Ishikawa (cell line): Measurements from ENCODE around the gene SLC44A1.

Experiments used
- CEBPB ChIP-seq: IDR thresholded peaks from 2 replicates; pipeline ENCODE4 v1.6.1; 2012
- CREB1 ChIP-seq: IDR thresholded peaks from 2 replicates; pipeline ENCODE4 v1.6.1; 2012; ENCODE audit warnings: low read depth
- EGR1 ChIP-seq: IDR thresholded peaks from 2 replicates; pipeline ENCODE4 v1.6.1; 2012
- EP300 ChIP-seq: IDR thresholded peaks from 2 replicates; pipeline ENCODE4 v1.6.1; 2012; ENCODE audit warnings: borderline replicate concordance
- FOXM1 ChIP-seq: IDR thresholded peaks from 2 replicates; pipeline ENCODE4 v1.6.1; 2012; ENCODE audit warnings: low read depth, borderline replicate concordance
- MAX ChIP-seq: IDR thresholded peaks from 2 replicates; pipeline ENCODE4 v1.6.1; 2012
- NFIC ChIP-seq: IDR thresholded peaks from 2 replicates; pipeline ENCODE4 v1.6.1; 2012
- RAD21 ChIP-seq: IDR thresholded peaks from 2 replicates; pipeline ENCODE4 v1.6.1; 2012; ENCODE audit warnings: low read depth
- TAF1 ChIP-seq: IDR thresholded peaks from 2 replicates; pipeline ENCODE4 v1.6.1; 2012; ENCODE audit warnings: low read depth, mild to moderate bottlenecking
- TCF12 ChIP-seq: IDR thresholded peaks from 2 replicates; pipeline ENCODE4 v1.6.1; 2012; ENCODE audit warnings: low read depth
- TEAD4 ChIP-seq: IDR thresholded peaks from 2 replicates; pipeline ENCODE4 v1.6.1; 2012
- USF1 ChIP-seq: IDR thresholded peaks from 2 replicates; pipeline ENCODE4 v1.6.1; 2012
- YY1 ChIP-seq: IDR thresholded peaks from 2 replicates; pipeline ENCODE4 v1.6.1; 2012; ENCODE audit warnings: low read depth
- ZBTB7A ChIP-seq: IDR thresholded peaks from 2 replicates; pipeline ENCODE4 v1.6.1; 2012; ENCODE audit warnings: low read depth
- TF ChIP-seq, protein P1 (sequence below): IDR thresholded peaks from 2 replicates; pipeline ENCODE4 v1.6.1; 2012; ENCODE audit warnings: low read depth, mild to moderate bottlenecking

SLC44A1 gene

DNA sequence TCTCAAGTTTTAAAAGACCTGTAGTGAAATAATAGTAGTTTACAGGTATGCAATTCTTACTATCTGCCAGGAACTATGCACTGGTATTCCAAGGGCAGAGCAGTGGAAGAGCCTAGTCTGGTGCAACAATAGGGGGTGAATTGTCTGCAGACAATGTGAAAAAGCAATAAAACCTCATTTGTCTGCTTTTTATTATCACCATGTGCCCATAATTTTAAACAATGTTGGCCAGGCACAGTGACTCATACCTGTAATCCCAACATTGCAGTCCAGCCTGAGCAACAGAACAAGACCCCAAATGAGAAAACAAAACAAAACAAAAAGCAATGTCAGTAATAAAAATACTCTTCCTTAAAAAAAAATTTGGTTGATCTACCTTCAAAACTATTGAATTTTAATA, 12.2 kb upstream of the SLC44A1 start:
- no peak for TF ChIP-seq TEAD4
- no peak for TF ChIP-seq FOXM1
- TF ChIP-seq RAD21: no peak
- TF ChIP-seq MAX: no peak
- no peak for TF ChIP-seq EGR1
- TF ChIP-seq TCF12: no peak
- no peak for TF ChIP-seq CEBPB
- no peak for TF ChIP-seq YY1
- no peak for TF ChIP-seq NFIC

GRCh38 chr9:105233873-105234272, 10.6 kb upstream of the SLC44A1 start:
- TF ChIP-seq EP300 (no peak), TCF12 (no peak), NFIC (0 out of 2 replicates have a peak, but pooled peaks have one; percentile 12), YY1 (no peak)

DNA sequence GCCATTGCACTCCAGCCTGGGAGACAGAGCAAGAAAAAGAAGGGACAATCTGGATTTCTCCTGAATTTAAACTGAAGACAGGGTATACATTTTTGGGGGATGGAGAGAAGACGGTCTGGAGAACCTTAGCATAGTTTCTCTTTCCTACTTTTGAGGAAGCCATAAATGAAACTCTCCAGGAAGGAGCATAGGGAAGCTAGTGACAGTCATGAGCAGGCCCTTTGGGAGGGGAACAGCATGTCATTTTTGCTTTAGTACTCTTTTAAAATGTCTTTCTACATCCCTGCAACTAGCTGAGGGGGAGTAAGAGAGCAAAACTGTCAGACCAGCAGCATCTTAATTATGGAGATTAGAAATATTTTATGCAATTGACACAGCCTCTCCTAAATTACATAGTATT, 8.2 kb upstream of the SLC44A1 start:
- no peak for TF ChIP-seq USF1
- TF ChIP-seq CREB1: no peak
- TF ChIP-seq MAX: no peak
- TF ChIP-seq TAF1: no peak
- TF ChIP-seq EP300: no peak
- TF ChIP-seq EGR1: no peak
- TF ChIP-seq NFIC: no peak
- TF ChIP-seq RAD21: no peak
- no peak for TF ChIP-seq YY1
- no peak for TF ChIP-seq FOXM1

- TF ChIP-seq MAX: no peak
- no peak for TF ChIP-seq USF1
- no peak for TF ChIP-seq RAD21
- no peak for TF ChIP-seq EP300
- TF ChIP-seq TAF1: no peak
These were observed 7.2 kb upstream of the SLC44A1 start for GRCh38 chr9:105237246-105237645.

- TF ChIP-seq ZBTB7A: no peak
- no peak for TF ChIP-seq RAD21
- TF ChIP-seq TCF12: no peak
- TF ChIP-seq TEAD4: no peak
- TF ChIP-seq TAF1: no peak
- TF ChIP-seq CEBPB: no peak
- no peak for TF ChIP-seq NFIC
These were observed 6.1 kb upstream of the SLC44A1 start for GRCh38 chr9:105238302-105238701.

- TF ChIP-seq, protein P1, sequence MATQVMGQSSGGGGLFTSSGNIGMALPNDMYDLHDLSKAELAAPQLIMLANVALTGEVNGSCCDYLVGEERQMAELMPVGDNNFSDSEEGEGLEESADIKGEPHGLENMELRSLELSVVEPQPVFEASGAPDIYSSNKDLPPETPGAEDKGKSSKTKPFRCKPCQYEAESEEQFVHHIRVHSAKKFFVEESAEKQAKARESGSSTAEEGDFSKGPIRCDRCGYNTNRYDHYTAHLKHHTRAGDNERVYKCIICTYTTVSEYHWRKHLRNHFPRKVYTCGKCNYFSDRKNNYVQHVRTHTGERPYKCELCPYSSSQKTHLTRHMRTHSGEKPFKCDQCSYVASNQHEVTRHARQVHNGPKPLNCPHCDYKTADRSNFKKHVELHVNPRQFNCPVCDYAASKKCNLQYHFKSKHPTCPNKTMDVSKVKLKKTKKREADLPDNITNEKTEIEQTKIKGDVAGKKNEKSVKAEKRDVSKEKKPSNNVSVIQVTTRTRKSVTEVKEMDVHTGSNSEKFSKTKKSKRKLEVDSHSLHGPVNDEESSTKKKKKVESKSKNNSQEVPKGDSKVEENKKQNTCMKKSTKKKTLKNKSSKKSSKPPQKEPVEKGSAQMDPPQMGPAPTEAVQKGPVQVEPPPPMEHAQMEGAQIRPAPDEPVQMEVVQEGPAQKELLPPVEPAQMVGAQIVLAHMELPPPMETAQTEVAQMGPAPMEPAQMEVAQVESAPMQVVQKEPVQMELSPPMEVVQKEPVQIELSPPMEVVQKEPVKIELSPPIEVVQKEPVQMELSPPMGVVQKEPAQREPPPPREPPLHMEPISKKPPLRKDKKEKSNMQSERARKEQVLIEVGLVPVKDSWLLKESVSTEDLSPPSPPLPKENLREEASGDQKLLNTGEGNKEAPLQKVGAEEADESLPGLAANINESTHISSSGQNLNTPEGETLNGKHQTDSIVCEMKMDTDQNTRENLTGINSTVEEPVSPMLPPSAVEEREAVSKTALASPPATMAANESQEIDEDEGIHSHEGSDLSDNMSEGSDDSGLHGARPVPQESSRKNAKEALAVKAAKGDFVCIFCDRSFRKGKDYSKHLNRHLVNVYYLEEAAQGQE: no peak
- TF ChIP-seq TEAD4: no peak
- TF ChIP-seq MAX: no peak
- TF ChIP-seq TCF12: no peak
- no peak for TF ChIP-seq EP300
- no peak for TF ChIP-seq NFIC
- no peak for TF ChIP-seq EGR1
- no peak for TF ChIP-seq USF1
- no peak for TF ChIP-seq FOXM1
- TF ChIP-seq YY1: no peak
- TF ChIP-seq RAD21: no peak
These were observed 3.0 kb upstream of the SLC44A1 start for GRCh38 chr9:105241356-105242043.

GRCh38 chr9:105242062-105242461, 2.4 kb upstream of the SLC44A1 start:
- no peak for TF ChIP-seq NFIC
